Ovary (tissue), 3 donors: ENCODE results near the gene LBH.

Experiments
- CTCF ChIP-seq, 3 donors: fragments of 450-650 bp in 2 of 3; fragments of 200-600 bp in 1 of 3; IDR thresholded peaks; one replicate each; pipeline versions ENCODE4 v1.5.1 to v1.8.0; 2016 to 2022; ENCODE audit warnings: antibody characterized with exemption in 3 of 3, mild to moderate bottlenecking in 1 of 3
- POLR2A ChIP-seq: fragments of 450-650 bp; IDR thresholded peaks from one replicate; pipeline ENCODE4 v1.6.1; 2017; ENCODE audit warnings: antibody characterized with exemption, mild to moderate bottlenecking, moderate library complexity
- donor health status: DM: no; HTN: no; CAD: no.

GRCh38 chr2:30204281-30204680 is 27.1 kb upstream of the LBH start:
- TF ChIP-seq CTCF (IDR thresholded peaks at IDR 0.05) (no peak), POLR2A (no peak)
